ENCODE data around the gene DCC. TPM values are rescaled to one million over a fixed set of nuclear protein-coding genes. Genes with fewer than 3 reads are reported as not detected.

The DCC gene
- total and polyA plus RNA-seq, 2 donors (not counting 1 experiment from before 2014, with no cell fraction given), result 0.14 TPM; not detected in 1

- H3K9ac ChIP-seq (ENCODE audit: insufficient read depth, low read length), result no peak overlapping the region
- H3K4me2 ChIP-seq (ENCODE audit: extremely low read depth, insufficient read depth, low read length), result no peak overlapping the region
- H3K4me1 ChIP-seq (ENCODE audit: control insufficient read depth, extremely low read depth, insufficient read depth, low read length), result no peaks in the 10 kb centered on the region
- no peaks in the 10 kb centered on the region for H4K20me1 ChIP-seq (ENCODE audit: control insufficient read depth, extremely low read depth, insufficient read depth, low read length)
- H3K27me3 ChIP-seq (ENCODE audit: control insufficient read depth, insufficient read depth, low read length), result no peaks in the 10 kb centered on the region
- H2AFZ ChIP-seq (ENCODE audit: low read length), result no peak overlapping the region
- H3K27ac ChIP-seq (ENCODE audit: insufficient read depth, low read length), result no peak overlapping the region
- H3K4me3 ChIP-seq (replicated peaks in 1 of 4; ENCODE audit: control extremely low read depth in 1 of 4, insufficient read depth in 1 of 4, low read depth in 3 of 4, low read length in 4 of 4), result no peak overlapping the region
- no peaks in the 10 kb centered on the region for H3K79me2 ChIP-seq (ENCODE audit: control insufficient read depth, insufficient read depth, low read length)
- no peaks in the 10 kb centered on the region for H3K36me3 ChIP-seq (ENCODE audit: control insufficient read depth, insufficient read depth, low read length)
- H3K9me3 ChIP-seq (ENCODE audit: control insufficient read depth, insufficient read depth, low read depth, low read length), result no peaks in the 10 kb centered on the region
- no peak for DNase-seq (ENCODE audit: low read depth in 2 of 2)
- TF ChIP-seq EZH2 (IDR thresholded peaks at IDR 0.05; ENCODE audit: low read length, missing control alignments) (no peak), CTCF (conservative IDR thresholded peaks at IDR 0.05 in 1 of 2, IDR thresholded peaks at IDR 0.05 in 1 of 2; ENCODE audit: low read depth in 1 of 2, low read length in 2 of 2) (no peak)
Measured at GRCh38 chr18:52422985-52423601, 83.1 kb downstream of the DCC start.

GRCh38 chr18:52426041-52426440, 86.0 kb downstream of the DCC start:
- Histone ChIP-seq H3K4me3 (replicated peaks in 1 of 4; ENCODE audit: control extremely low read depth in 1 of 4, insufficient read depth in 1 of 4, low read depth in 3 of 4, low read length in 4 of 4) (no peak overlapping the region), H2AFZ (ENCODE audit: low read length) (no peak overlapping the region), H3K4me1 (ENCODE audit: control insufficient read depth, extremely low read depth, insufficient read depth, low read length) (no peaks in the 10 kb centered on the region), H4K20me1 (ENCODE audit: control insufficient read depth, extremely low read depth, insufficient read depth, low read length) (no peaks in the 10 kb centered on the region), H3K27me3 (ENCODE audit: control insufficient read depth, insufficient read depth, low read length) (no peaks in the 10 kb centered on the region), H3K36me3 (ENCODE audit: control insufficient read depth, insufficient read depth, low read length) (no peaks in the 10 kb centered on the region), H3K9me3 (ENCODE audit: control insufficient read depth, insufficient read depth, low read depth, low read length) (no peaks in the 10 kb centered on the region), H3K79me2 (ENCODE audit: control insufficient read depth, insufficient read depth, low read length) (no peaks in the 10 kb centered on the region), H3K9ac (ENCODE audit: insufficient read depth, low read length) (no peak overlapping the region), H3K27ac (ENCODE audit: insufficient read depth, low read length) (no peak overlapping the region), H3K4me2 (ENCODE audit: extremely low read depth, insufficient read depth, low read length) (no peak overlapping the region)
- no peak for DNase-seq (ENCODE audit: low read depth in 2 of 2)
- TF ChIP-seq CTCF (conservative IDR thresholded peaks at IDR 0.05 in 1 of 2, IDR thresholded peaks at IDR 0.05 in 1 of 2; ENCODE audit: low read depth in 1 of 2, low read length in 2 of 2) (no peak), EZH2 (IDR thresholded peaks at IDR 0.05; ENCODE audit: low read length, missing control alignments) (no peak)

GRCh38 chr18:52426462-52426861, 86.5 kb downstream of the DCC start:
- Histone ChIP-seq H3K4me1 (ENCODE audit: control insufficient read depth, extremely low read depth, insufficient read depth, low read length) (no peaks in the 10 kb centered on the region), H4K20me1 (ENCODE audit: control insufficient read depth, extremely low read depth, insufficient read depth, low read length) (no peaks in the 10 kb centered on the region)

More at GRCh38 chr18:52426462-52426861, 86.5 kb downstream of the DCC start:
- Histone ChIP-seq H3K4me2 (ENCODE audit: extremely low read depth, insufficient read depth, low read length) (no peak overlapping the region), H3K36me3 (ENCODE audit: control insufficient read depth, insufficient read depth, low read length) (no peaks in the 10 kb centered on the region), H3K79me2 (ENCODE audit: control insufficient read depth, insufficient read depth, low read length) (no peaks in the 10 kb centered on the region), H2AFZ (ENCODE audit: low read length) (no peak overlapping the region), H3K27me3 (ENCODE audit: control insufficient read depth, insufficient read depth, low read length) (no peaks in the 10 kb centered on the region), H3K4me3 (replicated peaks in 1 of 4; ENCODE audit: control extremely low read depth in 1 of 4, insufficient read depth in 1 of 4, low read depth in 3 of 4, low read length in 4 of 4) (no peak overlapping the region), H3K27ac (ENCODE audit: insufficient read depth, low read length) (no peak overlapping the region), H3K9ac (ENCODE audit: insufficient read depth, low read length) (no peak overlapping the region), H3K9me3 (ENCODE audit: control insufficient read depth, insufficient read depth, low read depth, low read length) (no peaks in the 10 kb centered on the region)
- no peak for DNase-seq (ENCODE audit: low read depth in 2 of 2)
- TF ChIP-seq EZH2 (IDR thresholded peaks at IDR 0.05; ENCODE audit: low read length, missing control alignments), result no peak
- TF ChIP-seq CTCF (conservative IDR thresholded peaks at IDR 0.05 in 1 of 2, IDR thresholded peaks at IDR 0.05 in 1 of 2; ENCODE audit: low read depth in 1 of 2, low read length in 2 of 2), result no peak

All from fibroblast of lung (primary cell).